Fibroblast of mammary gland (primary cell): ENCODE data around the gene MEIOSIN.
"Not testable (repeated sequence)": the region's sequence is repeated elsewhere in the genome, so short reads cannot be mapped to it uniquely, and the experiment has no call there.

ENCODE experiments used
- DNase-seq: peaks from one replicate; pipeline ENCODE4 v3.0.0-alpha.2; 2010; ENCODE audit warnings: low read depth
- H3K4me3 ChIP-seq: 2 replicates; pipeline ENCODE4 v1.5.1; 2011; ENCODE audit warnings: low read depth, mild to moderate bottlenecking, low read length, moderate library complexity; ENCODE audit not compliant: control insufficient read depth
- TF ChIP-seq, protein P1 (sequence below): conservative IDR thresholded peaks from 2 replicates; pipeline ENCODE4 v1.5.1; 2011; ENCODE audit warnings: low read depth, low read length, inconsistent platforms; ENCODE audit not compliant: control insufficient read depth, insufficient read depth

MEIOSIN gene

DNA sequence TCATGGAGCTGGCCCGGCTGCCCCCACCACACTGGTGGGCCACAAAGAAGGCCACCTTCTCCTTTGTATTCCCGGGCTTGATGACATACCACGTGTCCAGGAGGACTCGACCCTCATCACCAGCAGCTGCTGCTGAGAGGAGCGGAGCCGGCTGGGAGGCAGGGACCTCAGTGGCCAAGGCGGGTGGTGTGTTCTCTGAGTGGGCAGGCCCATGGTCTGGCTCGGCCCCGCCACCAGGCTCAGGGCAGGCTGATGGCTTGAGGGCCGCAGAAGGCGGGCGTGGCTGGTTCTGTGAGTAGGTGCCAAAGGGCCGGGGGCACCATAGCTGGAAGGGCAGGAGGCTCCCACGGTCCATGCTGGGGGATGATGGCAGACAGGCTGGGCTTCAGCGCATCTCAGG lies 20.1 kb upstream of the MEIOSIN start:
- no peak for DNase-seq
- H3K4me3 ChIP-seq: no peak overlapping the region
- TF ChIP-seq, protein P1, sequence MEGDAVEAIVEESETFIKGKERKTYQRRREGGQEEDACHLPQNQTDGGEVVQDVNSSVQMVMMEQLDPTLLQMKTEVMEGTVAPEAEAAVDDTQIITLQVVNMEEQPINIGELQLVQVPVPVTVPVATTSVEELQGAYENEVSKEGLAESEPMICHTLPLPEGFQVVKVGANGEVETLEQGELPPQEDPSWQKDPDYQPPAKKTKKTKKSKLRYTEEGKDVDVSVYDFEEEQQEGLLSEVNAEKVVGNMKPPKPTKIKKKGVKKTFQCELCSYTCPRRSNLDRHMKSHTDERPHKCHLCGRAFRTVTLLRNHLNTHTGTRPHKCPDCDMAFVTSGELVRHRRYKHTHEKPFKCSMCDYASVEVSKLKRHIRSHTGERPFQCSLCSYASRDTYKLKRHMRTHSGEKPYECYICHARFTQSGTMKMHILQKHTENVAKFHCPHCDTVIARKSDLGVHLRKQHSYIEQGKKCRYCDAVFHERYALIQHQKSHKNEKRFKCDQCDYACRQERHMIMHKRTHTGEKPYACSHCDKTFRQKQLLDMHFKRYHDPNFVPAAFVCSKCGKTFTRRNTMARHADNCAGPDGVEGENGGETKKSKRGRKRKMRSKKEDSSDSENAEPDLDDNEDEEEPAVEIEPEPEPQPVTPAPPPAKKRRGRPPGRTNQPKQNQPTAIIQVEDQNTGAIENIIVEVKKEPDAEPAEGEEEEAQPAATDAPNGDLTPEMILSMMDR: no peak

DNA sequence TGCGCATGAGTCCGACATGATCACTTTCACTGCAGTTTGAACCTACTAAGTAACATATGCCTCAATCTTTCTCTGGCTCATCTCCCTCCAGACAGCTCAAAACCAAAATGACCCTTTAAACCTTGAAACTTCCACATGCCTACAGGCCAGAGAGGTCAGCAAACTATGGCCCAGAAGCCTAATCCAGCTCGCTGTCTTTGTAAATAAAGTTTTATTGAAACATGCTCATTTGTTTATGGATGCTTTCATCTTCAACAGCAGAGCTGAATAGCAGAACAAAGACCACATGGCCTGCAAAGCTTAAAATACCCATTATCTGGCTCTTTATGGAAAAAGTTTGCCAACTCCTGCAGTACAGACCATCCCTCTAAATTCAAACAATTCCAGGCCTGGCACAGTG lies 18.1 kb upstream of the MEIOSIN start:
- TF ChIP-seq, protein P1: no peak
- no peak overlapping the region for H3K4me3 ChIP-seq
- DNase-seq: no peak

DNA sequence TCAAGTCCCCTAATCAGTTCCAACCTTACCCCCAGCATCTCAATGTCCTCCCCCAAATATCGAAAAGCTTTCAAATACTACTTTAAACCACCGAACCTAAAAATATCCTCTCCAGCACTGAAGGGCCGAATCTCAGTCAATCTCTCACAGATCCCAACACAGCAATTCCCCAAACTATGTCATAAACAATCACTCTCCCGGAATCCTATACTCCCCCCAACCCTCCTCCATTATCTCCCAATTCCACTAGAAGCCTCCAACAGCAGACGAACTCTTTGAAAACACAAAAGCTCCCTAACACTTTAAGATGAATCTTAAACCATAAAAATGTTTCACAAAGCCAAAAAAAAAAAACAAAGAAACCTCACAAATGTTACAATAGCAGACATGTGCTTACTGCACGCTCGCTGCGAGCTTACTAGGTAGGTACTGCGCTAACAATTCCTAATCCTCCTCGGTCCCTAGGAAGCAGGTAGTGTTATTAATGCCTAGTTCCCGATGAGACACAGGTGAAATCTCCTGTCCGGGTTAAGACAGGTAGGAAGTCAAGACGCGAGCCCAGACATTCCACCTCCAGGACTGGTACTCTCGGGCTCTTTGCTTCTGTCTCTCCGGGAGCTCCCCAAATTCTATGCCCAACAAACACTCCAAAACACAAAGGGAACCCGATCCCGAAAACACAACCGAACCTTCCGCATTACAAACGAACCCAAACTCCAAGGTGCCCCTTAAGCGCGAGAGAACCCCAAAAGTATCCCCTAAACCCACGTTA lies 16.7 kb upstream of the MEIOSIN start:
- TF ChIP-seq, protein P1: no peak
- peak overlapping the region; percentile 69 for H3K4me3 ChIP-seq
- peak; percentile 11 for DNase-seq

DNA sequence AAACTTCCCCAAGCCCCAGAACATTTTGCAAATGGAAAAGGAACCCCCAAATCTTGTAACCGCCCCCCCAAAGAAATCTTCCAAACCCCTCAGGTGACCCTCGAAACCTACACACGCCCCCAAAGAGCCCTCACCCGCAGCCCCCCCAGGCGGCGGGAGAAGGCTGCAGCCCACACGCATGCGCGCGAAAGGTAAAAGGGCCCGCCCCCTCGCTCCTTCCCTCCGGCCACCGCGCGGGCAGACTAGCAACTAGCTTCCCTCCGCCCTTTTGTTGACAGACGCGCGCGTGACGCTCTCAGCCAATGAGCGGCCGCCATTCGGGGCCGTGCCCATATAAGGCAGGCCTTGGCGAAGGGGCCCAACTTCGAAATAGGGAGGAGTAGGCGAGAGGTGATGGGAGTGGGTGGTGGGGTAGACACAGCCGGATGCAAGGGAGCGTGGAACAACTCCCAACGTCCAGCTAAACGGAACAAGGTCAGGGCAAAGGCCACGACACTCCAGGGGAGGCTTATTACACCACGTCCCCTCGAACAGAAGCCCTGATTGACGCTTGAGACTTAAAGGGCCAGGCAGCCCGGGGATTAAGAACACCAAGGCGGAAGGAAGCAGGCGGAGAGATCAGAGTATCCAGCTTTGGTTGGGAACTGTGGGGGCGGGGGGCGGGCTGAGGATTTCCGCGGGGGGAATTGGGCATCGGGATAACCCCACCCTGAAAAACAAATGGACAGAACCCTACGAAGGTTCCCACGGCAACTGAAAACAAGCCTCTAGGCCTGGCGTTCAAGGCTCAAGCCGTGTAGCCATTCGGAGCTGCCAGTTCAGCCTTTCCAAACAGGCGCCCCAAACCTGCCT lies 15.9 kb upstream of the MEIOSIN start:
- peak overlapping the region; percentile 69 for H3K4me3 ChIP-seq
- DNase-seq: peak; percentile 99
- TF ChIP-seq, protein P1: no peak

DNA sequence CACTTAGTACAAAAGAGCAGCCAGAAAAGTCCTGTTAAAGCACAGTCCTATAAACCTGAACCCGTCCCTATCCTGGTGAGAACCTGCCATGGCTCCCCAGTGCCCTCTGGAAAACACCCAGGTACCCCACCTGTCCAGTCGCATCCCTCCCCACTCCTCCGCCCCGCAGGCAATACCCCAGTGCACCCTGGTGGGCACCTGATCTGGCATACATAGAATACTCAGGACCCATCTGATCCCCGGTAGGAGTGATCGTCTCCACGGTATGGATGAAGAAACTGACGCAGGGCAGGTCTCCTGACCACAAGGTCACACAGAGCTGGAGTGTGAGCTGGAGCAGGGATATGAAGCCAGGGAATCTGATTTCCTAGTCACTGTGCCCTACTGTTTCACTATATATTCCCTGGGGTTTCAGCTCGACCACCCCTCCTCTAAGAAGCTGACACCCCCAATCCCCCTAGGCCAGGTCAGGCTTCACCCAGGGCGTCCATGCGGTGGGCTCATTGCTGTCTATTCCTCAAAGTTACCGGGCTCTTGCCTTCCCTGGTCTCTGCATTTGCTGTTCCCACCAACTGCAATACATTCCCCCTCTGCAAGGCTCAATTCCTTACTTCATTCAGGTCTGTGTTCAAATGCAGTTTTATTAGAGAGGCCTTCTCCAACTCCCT lies 15.1 kb upstream of the MEIOSIN start:
- TF ChIP-seq, protein P1: no peak
- H3K4me3 ChIP-seq: peak overlapping the region; percentile 44
- DNase-seq: peak; percentile 31

DNA sequence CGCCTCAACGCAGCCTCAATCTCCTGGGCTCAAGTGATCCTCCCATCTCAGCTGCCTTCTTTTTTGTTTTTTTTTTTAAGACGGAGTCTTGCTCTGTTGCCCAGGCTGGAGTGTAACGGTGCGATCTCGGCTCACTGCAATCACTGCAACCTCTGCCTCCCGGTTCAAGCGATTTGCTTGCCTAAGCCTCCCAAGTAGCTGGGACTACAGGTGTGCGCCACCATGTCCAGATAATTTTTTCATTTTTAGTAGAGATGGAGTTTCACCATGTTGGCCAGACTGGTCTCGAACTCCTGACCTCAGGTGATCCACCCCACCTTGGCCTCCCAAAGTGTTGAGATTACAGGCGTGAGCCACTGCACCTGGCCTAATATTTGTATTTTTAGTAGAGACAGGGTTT lies 13.2 kb upstream of the MEIOSIN start:
- H3K4me3 ChIP-seq, DNase-seq: not testable (repeated sequence)

DNA sequence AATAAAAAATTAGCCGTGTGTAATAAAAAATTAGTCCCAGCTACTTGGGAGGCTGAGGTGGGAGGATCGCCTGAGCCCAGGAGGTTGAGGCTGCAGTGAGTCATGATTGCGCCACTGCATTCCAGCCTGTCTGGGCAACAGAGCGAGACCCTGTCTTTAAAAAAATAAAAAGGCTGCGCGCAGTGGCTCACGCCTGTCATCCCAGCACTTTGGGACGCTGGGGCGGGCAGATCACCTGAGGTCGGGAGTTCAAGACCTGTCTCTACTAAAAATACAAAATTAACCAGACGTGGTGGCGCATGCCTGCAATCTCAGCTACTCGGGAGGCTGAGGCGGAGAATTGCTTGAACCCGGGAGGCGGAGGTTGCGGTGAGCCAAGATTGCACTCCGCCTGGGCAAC lies 4.6 kb upstream of the MEIOSIN start:
- H3K4me3 ChIP-seq, DNase-seq: not testable (repeated sequence)
